ENCODE results near the gene SSNA1. TPM values are rescaled to one million over a fixed set of nuclear protein-coding genes. Genes with fewer than 3 reads are reported as not detected.

Gene SSNA1
- total and polyA plus RNA-seq, 2 donors (not counting 1 experiment from before 2014, with no cell fraction given): 37.7 to 56.3 TPM

GRCh38 chr9:137139468-137140150, 48.9 kb upstream of the SSNA1 start:
- Histone ChIP-seq H3K4me1 (ENCODE audit: control insufficient read depth, extremely low read depth, insufficient read depth, low read length) (no peaks in the 10 kb centered on the region), H2AFZ (ENCODE audit: low read length) (no peak overlapping the region)

GRCh38 chr9:137140151-137141012, 48.1 kb upstream of the SSNA1 start:
- DNase-seq (ENCODE audit: low read depth in 2 of 2): no peak
- Histone ChIP-seq H3K27me3 (ENCODE audit: control insufficient read depth, insufficient read depth, low read length) (peaks cover 29% of the 10 kb centered on the region), H2AFZ (ENCODE audit: low read length) (no peak overlapping the region), H3K4me2 (ENCODE audit: extremely low read depth, insufficient read depth, low read length) (no peak overlapping the region), H3K4me1 (ENCODE audit: control insufficient read depth, extremely low read depth, insufficient read depth, low read length) (no peaks in the 10 kb centered on the region), H3K9me3 (ENCODE audit: control insufficient read depth, insufficient read depth, low read depth, low read length) (no peaks in the 10 kb centered on the region), H4K20me1 (ENCODE audit: control insufficient read depth, extremely low read depth, insufficient read depth, low read length) (no peaks in the 10 kb centered on the region), H3K79me2 (ENCODE audit: control insufficient read depth, insufficient read depth, low read length) (no peaks in the 10 kb centered on the region), H3K9ac (ENCODE audit: insufficient read depth, low read length) (no peak overlapping the region), H3K27ac (ENCODE audit: insufficient read depth, low read length) (no peak overlapping the region), H3K4me3 (replicated peaks in 1 of 4; ENCODE audit: control extremely low read depth in 1 of 4, insufficient read depth in 1 of 4, low read depth in 3 of 4, low read length in 4 of 4) (no peak overlapping the region), H3K36me3 (ENCODE audit: control insufficient read depth, insufficient read depth, low read length) (no peaks in the 10 kb centered on the region)
- TF ChIP-seq CTCF (conservative IDR thresholded peaks at IDR 0.05 in 1 of 2, IDR thresholded peaks at IDR 0.05 in 1 of 2; ENCODE audit: low read depth in 1 of 2, low read length in 2 of 2) (no peak), EZH2 (IDR thresholded peaks at IDR 0.05; ENCODE audit: low read length, missing control alignments) (no peak)

More at GRCh38 chr9:137139468-137140150, 48.9 kb upstream of the SSNA1 start:
- peaks cover 29% of the 10 kb centered on the region for H3K27me3 ChIP-seq (ENCODE audit: control insufficient read depth, insufficient read depth, low read length)
- no peaks in the 10 kb centered on the region for H3K79me2 ChIP-seq (ENCODE audit: control insufficient read depth, insufficient read depth, low read length)
- no peak for TF ChIP-seq CTCF (conservative IDR thresholded peaks at IDR 0.05 in 1 of 2, IDR thresholded peaks at IDR 0.05 in 1 of 2; ENCODE audit: low read depth in 1 of 2, low read length in 2 of 2)
- no peak for TF ChIP-seq EZH2 (IDR thresholded peaks at IDR 0.05; ENCODE audit: low read length, missing control alignments)
- no peak overlapping the region for H3K9ac ChIP-seq (ENCODE audit: insufficient read depth, low read length)
- no peak for DNase-seq (ENCODE audit: low read depth in 2 of 2)
- H3K27ac ChIP-seq (ENCODE audit: insufficient read depth, low read length): no peak overlapping the region
- H3K9me3 ChIP-seq (ENCODE audit: control insufficient read depth, insufficient read depth, low read depth, low read length): no peaks in the 10 kb centered on the region
- no peak overlapping the region for H3K4me2 ChIP-seq (ENCODE audit: extremely low read depth, insufficient read depth, low read length)
- no peaks in the 10 kb centered on the region for H3K36me3 ChIP-seq (ENCODE audit: control insufficient read depth, insufficient read depth, low read length)
- no peaks in the 10 kb centered on the region for H4K20me1 ChIP-seq (ENCODE audit: control insufficient read depth, extremely low read depth, insufficient read depth, low read length)
- H3K4me3 ChIP-seq (replicated peaks in 1 of 4; ENCODE audit: control extremely low read depth in 1 of 4, insufficient read depth in 1 of 4, low read depth in 3 of 4, low read length in 4 of 4): no peak overlapping the region

GRCh38 chr9:137141050-137141810, 47.2 kb upstream of the SSNA1 start:
- Histone ChIP-seq H3K4me3 (replicated peaks in 1 of 4; ENCODE audit: control extremely low read depth in 1 of 4, insufficient read depth in 1 of 4, low read depth in 3 of 4, low read length in 4 of 4) (no peak overlapping the region), H4K20me1 (ENCODE audit: control insufficient read depth, extremely low read depth, insufficient read depth, low read length) (no peaks in the 10 kb centered on the region), H2AFZ (ENCODE audit: low read length) (no peak overlapping the region), H3K9me3 (ENCODE audit: control insufficient read depth, insufficient read depth, low read depth, low read length) (no peaks in the 10 kb centered on the region), H3K27me3 (ENCODE audit: control insufficient read depth, insufficient read depth, low read length) (peaks cover 29% of the 10 kb centered on the region), H3K4me2 (ENCODE audit: extremely low read depth, insufficient read depth, low read length) (no peak overlapping the region), H3K9ac (ENCODE audit: insufficient read depth, low read length) (no peak overlapping the region), H3K27ac (ENCODE audit: insufficient read depth, low read length) (no peak overlapping the region), H3K36me3 (ENCODE audit: control insufficient read depth, insufficient read depth, low read length) (no peaks in the 10 kb centered on the region), H3K79me2 (ENCODE audit: control insufficient read depth, insufficient read depth, low read length) (no peaks in the 10 kb centered on the region), H3K4me1 (ENCODE audit: control insufficient read depth, extremely low read depth, insufficient read depth, low read length) (no peaks in the 10 kb centered on the region)
- DNase-seq (ENCODE audit: low read depth in 2 of 2): no peak
- no peak for TF ChIP-seq CTCF (conservative IDR thresholded peaks at IDR 0.05 in 1 of 2, IDR thresholded peaks at IDR 0.05 in 1 of 2; ENCODE audit: low read depth in 1 of 2, low read length in 2 of 2)
- TF ChIP-seq EZH2 (IDR thresholded peaks at IDR 0.05; ENCODE audit: low read length, missing control alignments): no peak

Measured in fibroblast of lung (primary cell).